ENCODE measurements around the gene PAX9. TPM values are rescaled to one million over a fixed set of nuclear protein-coding genes. Genes with fewer than 3 reads are reported as not detected.

Gene PAX9
- total RNA-seq, 1 donor from 2014 or later: 0.18 TPM

GRCh38 chr14:36724162-36724561, 62.5 kb downstream of the PAX9 start:
- DNase-seq (ENCODE audit: extremely low read depth, low read depth, low spot score): no peak

DNA sequence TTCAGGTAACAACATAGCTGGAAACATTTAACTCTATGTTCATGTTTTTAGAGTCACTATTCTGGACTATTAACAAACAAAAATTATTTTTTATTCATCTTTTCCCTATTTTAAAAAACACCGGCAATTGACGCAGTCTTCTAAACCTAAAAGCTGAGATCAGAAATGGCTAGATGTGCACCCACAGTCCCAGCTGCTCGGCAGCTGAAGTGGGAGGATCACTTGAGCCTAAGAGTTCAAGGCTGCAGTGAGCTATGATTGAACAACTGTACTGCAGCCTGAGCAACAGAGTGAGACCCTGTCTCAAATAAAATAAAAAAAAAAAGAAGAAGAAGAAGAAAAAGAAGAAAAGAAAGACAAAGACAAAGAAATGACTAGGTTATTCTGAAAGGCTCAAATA, 64.5 kb downstream of the PAX9 start:
- DNase-seq (ENCODE audit: extremely low read depth, low read depth, low spot score): no peak

Other genes starting within 250 kb of the PAX9 start
- not detected in 2 replicates for gene NKX2-1, start 141.6 kb upstream of the PAX9 start, total RNA-seq
- gene NKX2-8, start 79.2 kb upstream of the PAX9 start, total RNA-seq: not detected in 2 replicates

Data from glomerular endothelial cell (primary cell).